Activated CD4-positive, alpha-beta T cell treated with anti-CD3 and anti-CD28 coated beads, Interleukin-2, amount 50 U/mL, for 48 hours (primary cell): Measurements from ENCODE around the gene CUL4B.
"Not testable (repeated sequence)": the region's sequence is repeated elsewhere in the genome, so short reads cannot be mapped to it uniquely, and the experiment has no call there.

ENCODE experiments used
- DNase-seq, 2 experiments: peaks; one replicate each; pipeline ENCODE4 v3.0.0-alpha.2; 2020

Gene CUL4B

GRCh38 chrX:120560842-120561633 is at the start of gene CUL4B:
TSS of gene CUL4B (minus strand) at chrX:120560962. CDS start at chrX:120560638, 324 bp downstream.
- DNase-seq, result peak; percentile 88 to 91

GRCh38 chrX:120604361-120604782 is 43.6 kb upstream of the CUL4B start:
- DNase-seq, result peak; percentile 6 to 22

DNA sequence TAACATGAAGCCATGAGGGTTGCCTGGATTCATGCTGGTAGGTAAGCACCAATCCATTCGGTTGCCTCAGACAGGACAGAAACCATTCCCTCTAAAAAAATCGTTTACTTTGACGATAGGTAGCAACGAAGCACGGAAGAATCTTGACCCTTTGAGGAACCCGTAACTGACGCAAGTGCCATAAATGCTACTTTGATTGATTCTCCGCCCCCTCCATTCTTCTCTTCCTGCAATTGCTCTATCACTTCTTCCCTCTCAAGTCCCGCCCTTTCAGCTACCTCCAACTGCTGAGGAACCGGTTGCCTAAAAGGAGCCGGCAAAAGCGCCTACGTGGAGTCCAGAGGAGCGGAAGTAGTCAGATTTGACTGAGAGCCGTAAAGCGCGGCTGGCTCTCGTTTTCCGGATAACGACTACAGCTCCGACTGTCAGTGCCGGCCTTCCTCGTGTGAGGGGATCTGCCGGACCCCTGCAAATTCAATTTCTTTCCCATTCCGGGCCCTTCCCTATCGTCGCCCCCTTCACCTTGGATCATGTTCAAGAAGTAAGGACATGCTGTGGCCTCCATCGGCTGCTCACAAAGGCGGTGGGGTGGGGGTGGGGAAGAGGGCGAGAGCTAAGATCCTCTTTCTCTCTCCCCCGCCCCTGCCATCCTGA is 43.1 kb upstream of the CUL4B start, which contains the start of gene MCTS1:
TSS of gene MCTS1 (plus strand) at position 395 of the 654 bp plus-strand sequence. CDS start at position 531, 136 bp downstream.
- DNase-seq, result peak; percentile 68 to 79

DNA sequence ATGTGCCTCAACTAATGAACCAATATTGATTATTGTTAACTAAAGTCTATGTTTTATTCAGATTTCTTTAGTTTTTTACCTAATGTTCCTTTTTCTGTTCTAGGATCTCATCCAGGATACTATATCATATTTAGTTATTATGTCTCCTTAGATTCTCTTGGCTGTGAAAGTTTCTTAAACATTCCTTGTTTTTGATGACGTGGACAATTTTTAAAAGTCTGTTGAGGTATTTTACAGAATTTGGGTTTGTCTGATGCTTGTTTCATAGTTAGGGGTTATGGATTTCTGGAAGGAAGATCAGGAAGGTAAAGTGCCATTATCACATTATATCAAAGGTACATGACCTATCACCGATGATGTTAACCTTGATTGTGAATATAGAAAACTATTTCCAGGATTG is 24.9 kb upstream of the CUL4B start:
- DNase-seq, result no peak

GRCh38 chrX:120575379-120576114 is 14.8 kb upstream of the CUL4B start:
- no peak for DNase-seq

DNA sequence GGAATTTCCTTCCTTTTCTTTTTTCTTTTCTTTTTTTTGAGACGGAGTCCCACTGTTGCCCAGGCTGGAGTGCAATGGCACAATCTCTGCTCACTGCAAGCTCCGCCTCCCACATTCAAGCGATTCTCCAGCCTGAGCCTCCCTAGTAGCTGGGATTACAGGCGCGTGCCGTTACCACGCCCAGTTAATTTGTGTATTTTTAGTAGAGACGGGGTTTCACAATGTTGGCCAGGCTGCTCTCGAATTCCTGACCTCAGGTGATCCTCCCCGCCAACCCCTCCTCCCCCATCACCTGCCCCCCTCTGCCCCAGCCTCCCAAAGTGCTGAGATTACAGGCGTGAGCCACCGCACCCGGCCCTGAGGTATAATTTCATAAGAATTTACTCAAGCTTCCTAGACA is 13.0 kb upstream of the CUL4B start:
- not testable (repeated sequence) for DNase-seq

DNA sequence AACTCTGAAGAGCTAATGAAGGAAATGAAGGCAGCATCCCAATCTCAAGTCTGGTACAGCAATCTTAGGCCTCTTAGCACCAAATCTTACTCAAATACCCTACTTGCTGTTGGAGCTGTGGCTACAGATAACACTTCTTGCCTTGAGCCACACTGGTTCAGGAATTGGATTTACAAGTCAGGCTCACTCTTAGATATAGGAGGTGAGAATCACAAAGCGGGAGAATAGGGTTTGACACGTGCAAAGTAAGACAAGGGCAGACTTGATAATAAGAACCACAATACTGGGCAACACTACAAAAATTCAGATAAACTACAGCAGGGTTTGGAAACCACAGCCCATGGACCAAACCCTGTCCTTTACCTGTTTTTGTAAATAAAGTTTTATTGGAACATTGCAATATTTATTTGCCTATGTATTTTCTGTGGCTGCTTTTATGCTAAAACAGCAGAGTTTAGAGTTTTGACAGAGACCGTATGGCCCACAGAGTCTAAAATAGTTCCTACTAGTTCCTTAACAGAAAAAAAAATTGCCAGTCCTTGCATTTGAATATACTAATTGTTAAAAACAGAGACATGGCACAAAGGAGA is 9.3 kb upstream of the CUL4B start:
- no peak for DNase-seq

GRCh38 chrX:120568609-120569008 is 7.8 kb upstream of the CUL4B start:
- no peak for DNase-seq

- DNase-seq, result no peak
Measured at GRCh38 chrX:120568035-120568434, 7.3 kb upstream of the CUL4B start.

DNA sequence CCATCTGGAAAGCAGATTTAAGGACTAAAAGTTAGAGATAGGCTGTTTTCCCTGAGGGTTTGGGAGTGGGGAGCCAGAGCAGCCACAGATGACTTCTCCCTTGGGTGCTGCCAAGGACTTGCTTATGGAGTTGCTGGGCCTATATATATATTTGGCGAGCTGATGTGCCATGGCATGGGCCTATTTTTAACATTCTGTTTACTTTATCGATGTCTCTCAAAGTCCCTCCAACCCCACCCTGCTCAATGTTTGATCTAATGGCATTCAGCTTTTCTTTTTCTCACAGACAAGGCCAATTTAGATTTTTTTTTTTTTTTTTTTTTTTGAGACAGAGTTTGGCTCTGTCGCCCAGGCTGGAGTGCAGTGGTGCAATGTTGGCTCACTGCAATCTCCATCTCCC is 6.1 kb upstream of the CUL4B start:
- DNase-seq, result no peak

GRCh38 chrX:120564925-120565324 is 4.2 kb upstream of the CUL4B start:
- no peak for DNase-seq

DNA sequence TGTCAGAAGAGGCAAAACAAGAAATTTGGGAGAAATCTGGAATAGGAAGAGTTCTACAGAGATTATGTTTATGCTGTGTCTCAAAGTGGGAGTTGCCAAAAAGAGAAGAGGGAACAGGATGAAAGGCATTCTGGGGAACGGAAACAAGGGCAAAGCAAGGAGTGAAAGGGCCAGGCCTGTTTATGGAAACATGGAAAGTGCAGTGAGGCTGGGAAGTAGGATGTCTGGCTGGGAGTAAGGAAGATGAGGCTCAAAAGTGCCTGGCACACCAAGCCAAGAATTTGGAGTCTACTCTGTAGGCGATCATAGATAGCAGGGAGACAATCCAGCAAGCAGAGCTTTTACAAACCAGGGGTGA is 1.8 kb upstream of the CUL4B start:
- no peak for DNase-seq

DNA sequence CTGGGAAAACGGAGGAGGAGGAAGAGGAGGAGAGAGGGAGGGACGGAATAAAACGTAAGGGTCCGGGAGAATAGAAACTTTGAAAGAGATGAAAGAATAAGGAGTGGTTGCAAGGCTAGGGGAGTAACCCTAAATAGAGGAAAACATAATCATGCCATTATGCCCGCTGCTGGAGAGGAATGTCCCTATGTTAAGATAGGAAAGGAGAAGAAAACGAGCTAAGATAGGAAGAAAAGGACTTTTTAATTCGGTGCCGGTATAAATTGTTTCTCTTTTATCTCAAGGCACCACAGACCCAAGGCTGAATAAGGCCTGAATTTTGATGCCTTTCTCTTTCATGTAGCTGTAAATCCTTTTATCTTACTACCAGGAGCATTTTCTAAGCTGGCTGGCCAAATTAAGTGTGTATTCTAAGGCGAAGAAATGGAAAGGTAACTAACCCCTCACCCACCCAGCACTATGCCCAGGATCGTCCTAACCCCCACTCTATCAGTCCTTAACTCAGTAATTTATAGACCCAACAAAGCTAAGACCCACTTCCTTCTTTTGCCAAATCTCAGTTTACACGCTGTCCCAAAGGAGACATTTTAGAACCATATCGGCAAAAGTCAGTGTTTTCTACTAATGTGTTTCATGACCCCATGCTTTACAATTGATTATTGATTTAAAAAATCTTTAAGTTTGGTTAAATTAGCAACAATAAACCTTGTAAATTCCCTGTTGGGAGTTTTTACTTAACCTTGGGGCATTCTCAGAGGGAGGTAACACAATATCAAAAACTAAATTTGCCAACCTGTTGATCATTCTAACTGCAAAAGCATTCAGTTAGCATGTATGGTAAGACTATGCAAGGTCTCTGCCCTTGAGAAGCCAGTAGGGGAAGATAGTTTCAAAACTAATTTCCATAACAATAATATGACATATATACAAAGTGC is 1.1 kb upstream of the CUL4B start:
- no peak for DNase-seq

GRCh38 chrX:120560405-120560841 is 339 bp downstream of the CUL4B start:
- peak; percentile 31 to 45 for DNase-seq

DNA sequence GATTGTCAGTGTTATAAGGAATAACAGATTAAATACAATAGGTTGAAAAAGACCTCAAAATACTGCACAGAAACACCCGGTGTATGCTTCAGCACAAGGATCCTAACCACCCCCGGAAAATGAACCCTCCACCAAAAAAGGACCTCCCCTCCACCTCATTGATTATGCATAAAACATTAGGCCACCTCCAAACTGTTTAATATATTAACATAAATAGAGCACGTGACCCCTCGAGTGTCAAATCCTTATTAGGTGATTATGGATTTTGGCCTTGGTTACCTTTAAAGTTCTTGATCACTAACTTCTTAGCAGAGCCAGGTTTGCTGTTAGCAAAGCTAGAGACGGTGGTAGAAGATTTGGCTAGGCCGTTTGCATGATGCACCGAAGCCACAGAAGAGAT is 958 bp downstream of the CUL4B start:
- DNase-seq, result no peak

GRCh38 chrX:120556251-120556650 is 4.5 kb downstream of the CUL4B start:
- DNase-seq, result no peak

GRCh38 chrX:120549483-120550452 is 11.0 kb downstream of the CUL4B start:
- DNase-seq, result peak; percentile 13 to 31

- DNase-seq, result no peak
Measured at GRCh38 chrX:120536061-120536460, 24.7 kb downstream of the CUL4B start.

DNA sequence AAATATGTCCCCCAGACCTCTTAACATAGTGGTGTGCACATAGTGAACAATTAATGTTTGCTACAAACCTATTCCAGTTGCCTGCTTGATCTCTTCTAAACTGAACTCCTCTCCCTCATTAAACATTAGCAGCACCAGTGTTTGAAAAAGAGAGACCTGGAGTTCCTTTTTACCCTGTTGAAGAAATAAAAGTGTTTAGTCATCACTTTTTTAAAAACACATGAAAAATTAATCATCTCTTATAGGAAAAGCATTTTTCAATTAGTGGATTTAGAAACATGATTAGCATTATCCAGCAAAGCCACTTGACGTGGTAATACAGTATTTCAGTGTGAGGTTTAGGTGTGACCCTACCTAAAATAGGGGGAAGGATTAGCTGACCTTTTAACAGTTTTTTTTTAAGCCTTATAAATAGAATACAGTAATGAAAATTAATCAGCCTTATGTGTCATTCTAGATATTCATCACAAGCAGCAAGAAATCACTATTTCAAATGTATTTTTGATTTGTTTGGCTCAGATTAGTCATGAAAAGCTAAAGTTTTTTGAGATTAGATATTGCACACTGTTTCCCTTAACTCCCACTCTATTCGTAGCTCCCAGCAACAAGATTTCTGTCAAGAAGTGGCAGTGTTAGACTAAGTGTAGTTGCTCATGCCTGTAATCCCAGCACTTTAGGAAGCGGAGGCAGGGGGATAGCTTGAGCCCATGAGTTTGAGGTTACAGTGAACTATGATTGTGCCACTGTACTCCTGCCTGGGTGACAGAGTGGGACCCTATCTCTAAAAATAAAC is 26.2 kb downstream of the CUL4B start:
- no peak for DNase-seq

GRCh38 chrX:120522820-120523219 is 37.9 kb downstream of the CUL4B start:
- no peak for DNase-seq
